Small intestine (tissue), 7 donors: ENCODE results near the gene LRMDA. TPM values are rescaled to one million over a fixed set of nuclear protein-coding genes. Genes with fewer than 3 reads are reported as not detected.
A peak's percentile ranks its signal among the peaks of the same experiment; 100 is the strongest.

ENCODE experiments used
- DNase-seq, 2 donors: peaks; one replicate each; pipeline versions ENCODE4 v3.0.0 to v3.0.0-alpha.2; 2013
- FAIRE-seq: peaks from 2 replicates; lab custom pipeline; 2012; peaks lifted over from hg19 to GRCh38; lab: Jason Lieb, UNC
- H3K27ac ChIP-seq, 3 donors: one replicate each; pipeline ENCODE4 v1.5.1; 2013; ENCODE audit warnings: low read length in 2 of 3, mild to moderate bottlenecking in 2 of 3, control low read depth in 1 of 3, inconsistent platforms in 1 of 3, low read depth in 1 of 3, moderate library complexity in 1 of 3
- H3K27me3 ChIP-seq, 3 donors: one replicate each; pipeline ENCODE4 v1.6.1; 2013; ENCODE audit warnings: low read length in 3 of 3, inconsistent platforms in 1 of 3; ENCODE audit not compliant: control insufficient read depth in 3 of 3, insufficient read depth in 3 of 3
- H3K36me3 ChIP-seq, 3 donors: one replicate each; pipeline ENCODE4 v1.6.1; 2013; ENCODE audit warnings: low read length in 3 of 3, inconsistent platforms in 1 of 3, low read depth in 1 of 3, mild to moderate bottlenecking in 1 of 3, moderate library complexity in 1 of 3; ENCODE audit not compliant: control insufficient read depth in 3 of 3, insufficient read depth in 2 of 3
- H3K4me1 ChIP-seq, 3 donors: one replicate each; pipeline ENCODE4 v1.6.1; 2013; ENCODE audit warnings: low read length in 2 of 3, inconsistent platforms in 1 of 3, low read depth in 1 of 3, mild to moderate bottlenecking in 1 of 3, moderate library complexity in 1 of 3; ENCODE audit not compliant: control insufficient read depth in 3 of 3, insufficient read depth in 2 of 3
- H3K4me3 ChIP-seq, 3 donors: one replicate each; pipeline ENCODE4 v1.5.1; 2013; ENCODE audit warnings: low read length in 3 of 3, control low read depth in 1 of 3, inconsistent platforms in 1 of 3, low read depth in 1 of 3, mild to moderate bottlenecking in 1 of 3, moderate library complexity in 1 of 3
- H3K9me3 ChIP-seq, 2 donors: one replicate each; pipeline ENCODE4 v1.6.1; 2013; ENCODE audit warnings: low read depth in 1 of 2, low read length in 1 of 2; ENCODE audit not compliant: control insufficient read depth in 2 of 2, insufficient read depth in 1 of 2
- WGBS, 3 donors: extraction: QIAGEN DNeasy Blood & Tissue Kit; methylation state at CpG; one replicate each; pipeline ENCODE4 v1.1.7; 2013; 5-methylcytosine and 5-hydroxymethylcytosine counted together
- polyA plus RNA-seq, 4 donors: library from polyadenylated mRNA; stranded (reverse) in 3 of 4; unstranded in 1 of 4; fragments of 200-250 nt in 3 of 4; fragments of 120-200 nt in 1 of 4; gene quantifications; one replicate each; pipeline versions ENCODE4 v1.2.1 to v1.2.3, GENCODE V29; 2013
- donor health status: healthy with polysubstance abuse.
- donor health status: control.
- donor health status: control.
- donor health status: Bipolar disorder and iron deficiency.
- donor health status: healthy.

Gene LRMDA
- polyA plus RNA-seq, 4 donors = 5.6 to 16.2 (median 6.0) TPM; not detected in 1

DNA sequence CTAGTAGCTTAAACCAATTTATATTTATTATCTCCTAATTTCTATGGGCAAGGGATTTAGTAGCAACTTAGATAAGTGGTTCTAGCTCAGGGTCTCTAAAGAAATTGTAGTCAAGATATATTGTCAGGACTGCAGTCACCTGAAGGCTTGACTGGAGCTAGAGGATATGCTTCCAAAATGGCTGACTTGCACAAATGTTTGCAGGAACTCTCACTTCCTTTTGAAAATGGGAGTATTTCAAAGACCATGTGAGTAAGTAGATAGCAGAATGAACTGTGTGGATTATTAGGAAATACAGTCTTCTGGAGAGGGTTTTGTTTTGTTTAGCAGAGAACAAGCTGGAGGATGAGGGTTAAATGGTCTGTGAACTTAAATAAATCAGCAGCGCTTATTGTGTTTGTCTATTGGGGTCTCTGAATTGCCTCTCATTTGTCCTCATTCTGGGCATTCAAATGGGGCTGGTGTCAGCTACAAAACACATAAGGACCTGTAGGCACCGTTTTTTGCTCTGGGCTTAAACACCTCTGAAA is 524.6 kb downstream of the LRMDA start:
- no peaks in the 10 kb centered on the region for H3K9me3 ChIP-seq
- no peaks in the 10 kb centered on the region for H3K27me3 ChIP-seq
- no peak for DNase-seq
- H3K4me1 ChIP-seq = peaks cover 0 to 2% (median 0%) of the 10 kb centered on the region in 3 donors
- 74 to 89% (median 76%) methylated on average over 2 of the region's 2 CpGs for WGBS, 3 donors
- no peaks in the 10 kb centered on the region for H3K36me3 ChIP-seq
- no peak for FAIRE-seq
- no peak overlapping the region for H3K4me3 ChIP-seq
- no peak overlapping the region for H3K27ac ChIP-seq

DNA sequence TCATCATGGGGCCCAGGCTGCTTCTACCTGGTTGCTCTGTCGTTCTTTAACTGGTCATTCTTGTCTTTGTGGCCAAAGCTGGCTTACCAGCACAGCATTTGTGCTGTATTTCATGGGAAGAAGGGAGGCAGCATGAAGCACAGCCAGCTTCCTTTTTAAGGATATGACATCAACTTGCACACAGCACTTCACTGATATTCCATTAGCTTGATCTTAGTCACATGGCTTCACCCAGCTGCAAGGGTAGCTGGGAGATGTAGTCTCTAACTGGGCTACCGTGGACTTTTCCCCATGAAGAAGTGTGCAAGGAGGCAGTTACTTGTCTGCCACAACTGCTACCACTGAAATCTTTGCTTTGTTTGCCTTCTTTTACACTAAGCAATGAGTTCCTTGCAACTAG is 525.2 kb downstream of the LRMDA start:
- no peaks in the 10 kb centered on the region for H3K36me3 ChIP-seq
- DNase-seq = peak; percentile 18 to 50
- H3K4me3 ChIP-seq = no peak overlapping the region
- H3K27ac ChIP-seq = no peak overlapping the region
- H3K9me3 ChIP-seq = no peaks in the 10 kb centered on the region
- 86 to 92% (median 89%) methylated on average over 2 of the region's 2 CpGs for WGBS, 3 donors
- H3K27me3 ChIP-seq = no peaks in the 10 kb centered on the region
- no peak for FAIRE-seq
- H3K4me1 ChIP-seq = peaks cover 0 to 2% (median 0%) of the 10 kb centered on the region in 3 donors

DNA sequence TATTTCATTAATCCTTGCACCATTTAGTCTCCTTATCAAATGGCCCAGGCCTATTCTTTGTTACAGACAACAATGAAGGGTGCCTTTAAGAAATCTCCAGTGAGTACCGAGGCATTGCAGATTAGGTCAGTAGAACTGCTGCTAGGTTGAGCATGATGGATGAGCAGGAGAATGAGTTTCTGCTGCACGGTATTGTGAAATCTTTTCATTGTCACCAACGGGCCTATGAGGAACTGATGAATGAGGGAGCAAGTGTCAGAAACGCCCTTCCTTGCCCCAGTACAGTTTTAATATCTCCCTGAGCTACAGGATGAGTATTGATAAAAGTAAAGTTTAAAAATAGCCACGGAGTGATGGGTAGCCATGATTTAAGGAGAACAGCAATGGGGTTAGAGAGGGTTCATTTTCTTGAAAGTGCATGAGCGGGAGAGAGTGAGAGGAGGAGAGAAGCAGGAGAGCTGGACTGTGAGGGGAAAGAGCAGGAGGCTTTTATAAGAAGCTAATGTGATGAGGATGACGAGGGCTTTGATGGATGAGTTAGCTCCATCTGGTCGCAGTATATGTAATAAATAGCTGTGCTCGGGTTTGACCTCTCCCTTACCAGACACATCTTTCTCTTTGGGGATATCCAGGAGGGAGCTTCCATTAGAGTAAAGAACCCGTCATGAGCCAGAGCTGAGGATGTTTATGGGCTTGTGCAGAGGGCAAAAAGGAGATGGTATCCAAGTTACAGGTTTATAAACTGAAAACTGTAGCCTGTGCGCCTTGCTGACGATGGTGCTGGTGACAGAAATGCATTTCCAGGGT is 526.1 kb downstream of the LRMDA start:
- DNase-seq (no peak), FAIRE-seq (no peak)
- Histone ChIP-seq H3K4me1 (peaks cover 0 to 2% (median 0%) of the 10 kb centered on the region in 3 donors), H3K36me3 (no peaks in the 10 kb centered on the region), H3K4me3 (no peak overlapping the region), H3K9me3 (no peaks in the 10 kb centered on the region), H3K27me3 (no peaks in the 10 kb centered on the region), H3K27ac (no peak overlapping the region)
- 74 to 83% (median 80%) methylated on average over 12 of the region's 12 CpGs for WGBS, 3 donors

DNA sequence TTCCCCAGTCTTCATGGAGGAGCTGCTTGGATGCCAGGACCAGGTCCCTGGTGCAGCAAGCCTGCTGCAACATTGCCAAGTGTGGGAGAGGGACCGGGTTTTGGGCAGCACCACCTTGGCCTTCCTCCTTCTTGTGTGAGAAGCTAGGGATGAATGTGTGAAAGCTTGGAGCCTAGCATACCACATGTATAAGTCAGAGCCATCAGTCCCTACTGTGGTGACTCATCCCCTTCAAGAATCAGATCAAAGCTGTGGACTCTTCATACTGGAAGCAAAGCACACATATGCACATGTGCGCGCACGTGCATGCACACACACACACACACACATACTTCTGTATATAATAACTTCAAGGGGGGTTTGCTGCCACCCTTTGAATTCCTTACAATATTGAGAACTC is 527.8 kb downstream of the LRMDA start:
- Histone ChIP-seq H3K4me3 (no peak overlapping the region), H3K27me3 (no peaks in the 10 kb centered on the region), H3K27ac (no peak overlapping the region), H3K36me3 (no peaks in the 10 kb centered on the region), H3K4me1 (peaks cover 0 to 2% (median 0%) of the 10 kb centered on the region in 3 donors), H3K9me3 (no peaks in the 10 kb centered on the region)
- WGBS, 3 donors = 90 to 98% (median 93%) methylated on average over 4 of the region's 4 CpGs
- FAIRE-seq = no peak
- no peak for DNase-seq

DNA sequence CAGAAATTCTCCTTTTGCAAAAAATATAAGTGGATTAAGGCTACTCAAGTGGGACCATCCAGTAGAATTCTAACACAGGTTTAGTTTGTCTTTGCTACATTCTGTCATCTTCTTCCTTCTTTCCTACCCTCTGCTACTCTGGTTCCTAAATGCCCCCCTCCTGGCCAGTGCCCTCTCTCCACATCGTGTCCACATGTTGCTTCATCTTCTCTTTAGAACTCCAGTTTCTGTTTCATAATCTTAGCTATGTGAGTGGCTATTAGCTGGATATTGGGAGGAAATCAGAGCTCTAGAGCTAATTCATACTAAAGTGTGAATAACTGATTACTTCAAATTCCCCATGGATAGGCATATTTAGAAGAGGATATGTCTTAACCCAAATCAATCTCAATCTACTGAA is 528.5 kb downstream of the LRMDA start:
- FAIRE-seq (no peak), DNase-seq (no peak)
- WGBS, 3 donors = 39 to 46% (median 39%) methylated on average over 1 of the region's 1 CpG
- H3K27ac ChIP-seq = no peak overlapping the region
- no peak overlapping the region for H3K4me3 ChIP-seq
- H3K27me3 ChIP-seq = no peaks in the 10 kb centered on the region
- peaks cover 0 to 2% (median 0%) of the 10 kb centered on the region in 3 donors for H3K4me1 ChIP-seq
- H3K36me3 ChIP-seq = no peaks in the 10 kb centered on the region
- no peaks in the 10 kb centered on the region for H3K9me3 ChIP-seq

DNA sequence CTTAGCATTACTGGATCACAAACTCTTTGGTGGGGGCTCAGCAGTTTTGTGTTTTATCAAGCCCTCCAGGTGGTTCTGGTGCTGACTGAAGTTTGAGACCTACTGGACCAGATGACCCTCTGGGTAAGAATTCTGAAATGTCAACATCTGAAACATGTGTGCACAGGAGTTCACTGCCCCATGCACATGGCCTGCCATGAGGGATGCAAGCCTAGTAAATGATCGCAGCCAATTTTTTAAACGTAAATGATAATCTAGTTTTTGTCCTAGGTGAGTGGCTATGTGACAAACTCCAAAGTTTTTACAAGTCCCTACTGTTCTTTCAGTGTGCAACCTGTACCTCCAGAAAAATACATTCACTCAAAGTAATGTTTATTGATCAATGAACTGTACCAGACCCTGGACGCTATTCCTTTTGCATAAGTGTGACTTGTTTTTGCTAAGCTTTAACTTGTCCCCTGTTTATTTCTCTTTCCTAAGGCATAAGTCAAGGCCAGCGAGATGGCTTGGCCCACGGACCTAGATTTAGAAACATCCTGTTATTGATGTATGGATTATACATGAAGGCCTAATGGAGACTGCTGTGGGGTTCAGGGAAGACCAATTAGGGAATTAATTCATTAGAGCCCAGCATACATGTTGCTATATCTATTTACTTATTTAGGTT is 531.1 kb downstream of the LRMDA start:
- DNase-seq (no peak), FAIRE-seq (no peak)
- H3K9me3 ChIP-seq = no peaks in the 10 kb centered on the region
- H3K4me1 ChIP-seq = peaks cover 0 to under 1% (median 0%) of the 10 kb centered on the region in 3 donors
- 87 to 92% (median 89%) methylated on average over 5 of the region's 5 CpGs for WGBS, 3 donors
- no peaks in the 10 kb centered on the region for H3K36me3 ChIP-seq
- H3K27ac ChIP-seq = no peak overlapping the region
- H3K4me3 ChIP-seq = no peak overlapping the region
- H3K27me3 ChIP-seq = no peaks in the 10 kb centered on the region

DNA sequence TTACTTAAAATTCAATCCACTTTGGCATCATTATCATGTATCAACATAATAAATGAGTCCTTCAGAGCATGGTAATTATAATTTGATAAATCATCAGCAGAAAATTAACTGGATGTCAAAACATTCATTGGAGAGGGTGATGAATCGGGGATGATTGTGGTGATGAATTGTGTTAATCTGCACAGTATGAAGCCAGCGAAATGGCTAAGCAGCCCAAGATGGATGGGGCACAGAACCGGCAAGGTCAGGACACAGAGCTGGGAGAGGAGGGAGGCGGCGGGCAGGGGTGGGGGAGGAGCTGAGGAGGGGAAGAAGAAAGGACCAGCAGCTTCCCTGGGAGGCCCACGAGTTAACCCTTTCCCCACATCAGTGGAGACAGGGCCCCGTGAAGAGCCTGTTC is 536.1 kb downstream of the LRMDA start:
- no peaks in the 10 kb centered on the region for H3K27me3 ChIP-seq
- no peak for DNase-seq
- H3K9me3 ChIP-seq = no peaks in the 10 kb centered on the region
- H3K27ac ChIP-seq = no peak overlapping the region
- 75 to 92% (median 87%) methylated on average over 7 of the region's 7 CpGs for WGBS, 3 donors
- H3K4me1 ChIP-seq = no peaks in the 10 kb centered on the region
- H3K4me3 ChIP-seq = no peak overlapping the region
- H3K36me3 ChIP-seq = no peaks in the 10 kb centered on the region
- FAIRE-seq = no peak

DNA sequence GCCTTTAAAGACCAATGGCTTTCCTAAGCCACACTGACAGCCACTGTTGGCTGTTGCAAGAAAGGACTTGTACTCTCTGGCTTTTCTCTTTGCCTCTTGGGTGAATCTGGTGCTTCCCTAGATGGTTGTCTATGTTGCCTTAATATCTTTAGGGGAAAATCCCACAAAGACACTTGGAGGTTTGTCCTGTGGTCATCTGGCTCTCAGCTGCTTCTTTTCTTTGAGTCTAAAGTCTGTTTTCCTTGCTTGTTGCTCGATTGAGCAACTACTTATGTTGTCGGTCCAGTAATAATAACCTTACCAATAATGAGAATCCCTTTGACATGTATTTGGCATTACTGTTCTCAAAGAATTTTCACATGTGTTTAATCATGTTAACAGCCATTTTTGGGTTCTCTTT is 537.6 kb downstream of the LRMDA start:
- WGBS, 3 donors = 68 to 75% (median 69%) methylated on average over 2 of the region's 2 CpGs
- H3K36me3 ChIP-seq = no peaks in the 10 kb centered on the region
- H3K4me3 ChIP-seq = no peak overlapping the region
- no peaks in the 10 kb centered on the region for H3K4me1 ChIP-seq
- no peaks in the 10 kb centered on the region for H3K27me3 ChIP-seq
- no peaks in the 10 kb centered on the region for H3K9me3 ChIP-seq
- DNase-seq = no peak
- FAIRE-seq = no peak
- H3K27ac ChIP-seq = no peak overlapping the region
